Medulla oblongata (tissue), 1 donor: ENCODE results near the gene PACRG.

ENCODE experiments used
- DNase-seq: peaks from one replicate; pipeline ENCODE4 v3.0.0-alpha.2; 2015; ENCODE audit errors: extremely low spot score

The PACRG gene

GRCh38 chr6:162864911-162865310, 137.1 kb downstream of the PACRG start:
- no peak for DNase-seq

- DNase-seq: no peak
These were observed 138.9 kb downstream of the PACRG start for GRCh38 chr6:162866656-162867055.

GRCh38 chr6:162868397-162868796, 140.6 kb downstream of the PACRG start:
- DNase-seq: no peak

GRCh38 chr6:162871966-162872365, 144.2 kb downstream of the PACRG start:
- DNase-seq: no peak

- DNase-seq: no peak
These were observed 145.8 kb downstream of the PACRG start for GRCh38 chr6:162873537-162873936.

GRCh38 chr6:162875070-162875469, 147.3 kb downstream of the PACRG start:
- DNase-seq: no peak

GRCh38 chr6:162882801-162883481, 155.2 kb downstream of the PACRG start:
- DNase-seq: no peak

- no peak for DNase-seq
These were observed 160.4 kb downstream of the PACRG start for GRCh38 chr6:162887981-162888689.

GRCh38 chr6:162889303-162889702, 161.5 kb downstream of the PACRG start:
- no peak for DNase-seq

- DNase-seq: no peak
These were observed 170.2 kb downstream of the PACRG start for GRCh38 chr6:162898011-162898410.

GRCh38 chr6:162899148-162899547, 171.4 kb downstream of the PACRG start:
- no peak for DNase-seq

GRCh38 chr6:162900503-162900902, 172.7 kb downstream of the PACRG start:
- DNase-seq: no peak

GRCh38 chr6:162904069-162904663, 176.4 kb downstream of the PACRG start:
- DNase-seq: no peak

GRCh38 chr6:162906479-162906878, 178.7 kb downstream of the PACRG start:
- no peak for DNase-seq

- DNase-seq: no peak
These were observed 180.2 kb downstream of the PACRG start for GRCh38 chr6:162907876-162908481.

- no peak for DNase-seq
These were observed 185.4 kb downstream of the PACRG start for GRCh38 chr6:162913206-162913605.

GRCh38 chr6:162917506-162917905, 189.7 kb downstream of the PACRG start:
- DNase-seq: no peak

- DNase-seq: no peak
These were observed 193.3 kb downstream of the PACRG start for GRCh38 chr6:162921062-162921461.

GRCh38 chr6:162921510-162922040, 193.8 kb downstream of the PACRG start:
- DNase-seq: no peak

- DNase-seq: no peak
These were observed 194.9 kb downstream of the PACRG start for GRCh38 chr6:162922563-162923166.

- DNase-seq: no peak
These were observed 207.1 kb downstream of the PACRG start for GRCh38 chr6:162934844-162935243.

GRCh38 chr6:162940426-162940825, 212.7 kb downstream of the PACRG start:
- DNase-seq: peak; percentile 68
